ENCODE measurements around the gene RDH13.
"Not testable (repeated sequence)": the region's sequence is repeated elsewhere in the genome, so short reads cannot be mapped to it uniquely, and the experiment has no call there.

Gene RDH13

GRCh38 chr19:55014714-55015113 lies 48.2 kb downstream of the RDH13 start:
- DNase-seq (ENCODE audit: low read depth) = no peak

- DNase-seq (ENCODE audit: low read depth) = no peak
These were observed 49.4 kb downstream of the RDH13 start for GRCh38 chr19:55013596-55013995.

GRCh38 chr19:55012306-55012705 lies 50.6 kb downstream of the RDH13 start:
- no peak for DNase-seq (ENCODE audit: low read depth)

- DNase-seq (ENCODE audit: low read depth) = not testable (repeated sequence)
These were observed 52.4 kb downstream of the RDH13 start for GRCh38 chr19:55010561-55010960.

- DNase-seq (ENCODE audit: low read depth) = not testable (repeated sequence)
These were observed 54.2 kb downstream of the RDH13 start for GRCh38 chr19:55008781-55009180.

GRCh38 chr19:55008189-55008588 lies 54.8 kb downstream of the RDH13 start:
- not testable (repeated sequence) for DNase-seq (ENCODE audit: low read depth)

GRCh38 chr19:55007537-55007936 lies 55.4 kb downstream of the RDH13 start:
- not testable (repeated sequence) for DNase-seq (ENCODE audit: low read depth)

- not testable (repeated sequence) for DNase-seq (ENCODE audit: low read depth)
These were observed 56.2 kb downstream of the RDH13 start for GRCh38 chr19:55006795-55007194.

GRCh38 chr19:55005684-55006488 lies 57.1 kb downstream of the RDH13 start:
- DNase-seq (ENCODE audit: low read depth) = peak; percentile 4

GRCh38 chr19:55000761-55001160 lies 62.2 kb downstream of the RDH13 start:
- no peak for DNase-seq (ENCODE audit: low read depth)

GRCh38 chr19:54998751-54999239 lies 64.2 kb downstream of the RDH13 start:
- not testable (repeated sequence) for DNase-seq (ENCODE audit: low read depth)

- no peak for DNase-seq (ENCODE audit: low read depth)
These were observed 67.4 kb downstream of the RDH13 start for GRCh38 chr19:54995561-54995960.
